Measurements from ENCODE around the gene GPR160.

GPR160 gene

DNA sequence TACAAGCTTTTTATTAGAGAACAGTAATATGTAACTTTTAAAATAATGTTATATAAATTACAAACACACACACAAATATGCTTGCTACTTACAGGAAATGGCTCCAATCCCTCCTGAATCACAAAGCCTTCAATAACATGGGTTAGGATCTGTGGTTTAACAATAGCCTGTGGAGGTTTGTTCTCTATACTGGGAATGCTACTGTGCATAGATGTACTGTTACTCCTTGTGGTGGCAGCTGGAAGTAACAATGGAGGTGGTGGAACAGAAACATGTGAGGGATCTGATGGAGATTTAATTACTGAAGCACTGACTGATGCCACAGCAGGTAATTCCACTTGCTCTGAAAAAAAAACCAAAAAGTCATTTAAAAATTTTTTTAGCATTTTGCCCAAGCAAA lies 79.3 kb downstream of the GPR160 start:
- no peak for DNase-seq

- DNase-seq, result no peak
Observed at GRCh38 chr3:170128259-170128976, 90.6 kb downstream of the GPR160 start.

DNA sequence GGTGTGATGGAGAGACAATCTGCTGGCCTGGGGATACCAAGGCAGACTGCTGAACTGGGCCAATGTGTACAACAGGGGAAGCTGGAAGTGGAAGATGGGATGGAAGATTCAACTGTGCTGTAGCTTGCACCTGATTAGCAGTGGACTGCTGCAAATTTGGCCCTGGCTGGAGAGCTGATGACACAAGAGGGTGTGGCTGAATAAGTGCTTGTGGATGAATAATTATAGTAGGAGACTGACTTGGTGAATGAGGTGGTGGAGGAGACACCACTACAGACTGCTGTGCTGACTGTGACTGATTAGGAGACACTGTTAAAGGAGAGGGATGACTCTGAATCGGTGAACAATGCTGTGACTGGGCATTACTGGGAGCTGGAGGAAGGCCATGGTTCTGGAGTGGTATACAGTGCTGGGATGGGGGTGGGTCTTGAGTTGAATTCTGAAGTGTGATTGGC lies 91.2 kb downstream of the GPR160 start:
- no peak for DNase-seq

DNA sequence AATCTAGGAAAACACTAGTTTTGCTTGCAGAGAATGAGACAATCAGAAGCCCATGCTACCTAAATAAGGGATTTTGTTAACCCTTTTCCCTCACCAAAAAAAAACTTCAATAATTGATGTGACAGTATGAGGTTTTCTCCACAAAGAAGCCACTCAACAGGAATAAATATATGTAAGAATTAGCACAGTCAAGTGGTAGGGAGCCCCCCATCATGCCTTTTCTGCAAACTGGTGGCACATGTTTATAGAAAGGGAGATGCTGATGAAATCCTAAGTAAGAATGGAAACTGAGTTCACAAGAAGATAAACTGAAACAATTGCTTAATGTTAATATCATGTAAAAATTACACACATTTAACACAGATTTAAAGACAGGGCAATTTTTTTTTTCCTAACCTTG lies 92.7 kb downstream of the GPR160 start:
- no peak for DNase-seq

GRCh38 chr3:170132335-170132734 lies 94.5 kb downstream of the GPR160 start:
- DNase-seq, result no peak
